ENCODE measurements around the gene CMC1.

CMC1 gene

GRCh38 chr3:28335246-28335645 lies 93.8 kb downstream of the CMC1 start:
- no peak overlapping the region for H3K4me3 ChIP-seq (ENCODE audit: low read depth, low read length)
- DNase-seq (ENCODE audit: low read depth) = no peak
- TF ChIP-seq CTCF (conservative IDR thresholded peaks at IDR 0.05; ENCODE audit: low read depth, low read length) = no peak

GRCh38 chr3:28337230-28337629 lies 95.8 kb downstream of the CMC1 start:
- H3K4me3 ChIP-seq (ENCODE audit: low read depth, low read length) = no peak overlapping the region
- TF ChIP-seq CTCF (conservative IDR thresholded peaks at IDR 0.05; ENCODE audit: low read depth, low read length) = no peak
- DNase-seq (ENCODE audit: low read depth) = no peak

- no peak for DNase-seq (ENCODE audit: low read depth)
- TF ChIP-seq CTCF (conservative IDR thresholded peaks at IDR 0.05; ENCODE audit: low read depth, low read length) = no peak
- peak overlapping the region; percentile 39 for H3K4me3 ChIP-seq (ENCODE audit: low read depth, low read length)
Observed at GRCh38 chr3:28343144-28343543, 101.7 kb downstream of the CMC1 start.

GRCh38 chr3:28345690-28346089 lies 104.3 kb downstream of the CMC1 start:
- TF ChIP-seq CTCF (conservative IDR thresholded peaks at IDR 0.05; ENCODE audit: low read depth, low read length) = no peak
- no peak for DNase-seq (ENCODE audit: low read depth)
- H3K4me3 ChIP-seq (ENCODE audit: low read depth, low read length) = no peak overlapping the region

- H3K4me3 ChIP-seq (ENCODE audit: low read depth, low read length) = peak overlapping the region; percentile 81
- peak; percentile 89 for DNase-seq (ENCODE audit: low read depth)
- TF ChIP-seq CTCF (conservative IDR thresholded peaks at IDR 0.05; ENCODE audit: low read depth, low read length) = no peak
Observed at GRCh38 chr3:28347374-28348264, 106.2 kb downstream of the CMC1 start.

GRCh38 chr3:28348265-28348628 lies 106.8 kb downstream of the CMC1 start:
- H3K4me3 ChIP-seq (ENCODE audit: low read depth, low read length) = peak overlapping the region; percentile 81
- no peak for DNase-seq (ENCODE audit: low read depth)
- TF ChIP-seq CTCF (conservative IDR thresholded peaks at IDR 0.05; ENCODE audit: low read depth, low read length) = no peak

Data from choroid plexus epithelial cell (primary cell).